HG03025 (cell line): ENCODE measurements around the gene SEMA4D.
A peak's percentile ranks its signal among the peaks of the same experiment; 100 is the strongest.
"Not testable (repeated sequence)": the region's sequence is repeated elsewhere in the genome, so short reads cannot be mapped to it uniquely, and the experiment has no call there.

ENCODE experiments used
- ATAC-seq: cut with Tn5 transposase; IDR thresholded peaks from one replicate; pipeline ENCODE4 v1.9.1; 2021; ENCODE audit warnings: mild to moderate bottlenecking, moderate library complexity; ENCODE audit not compliant: unreplicated experiment, low FRiP score

SEMA4D gene

DNA sequence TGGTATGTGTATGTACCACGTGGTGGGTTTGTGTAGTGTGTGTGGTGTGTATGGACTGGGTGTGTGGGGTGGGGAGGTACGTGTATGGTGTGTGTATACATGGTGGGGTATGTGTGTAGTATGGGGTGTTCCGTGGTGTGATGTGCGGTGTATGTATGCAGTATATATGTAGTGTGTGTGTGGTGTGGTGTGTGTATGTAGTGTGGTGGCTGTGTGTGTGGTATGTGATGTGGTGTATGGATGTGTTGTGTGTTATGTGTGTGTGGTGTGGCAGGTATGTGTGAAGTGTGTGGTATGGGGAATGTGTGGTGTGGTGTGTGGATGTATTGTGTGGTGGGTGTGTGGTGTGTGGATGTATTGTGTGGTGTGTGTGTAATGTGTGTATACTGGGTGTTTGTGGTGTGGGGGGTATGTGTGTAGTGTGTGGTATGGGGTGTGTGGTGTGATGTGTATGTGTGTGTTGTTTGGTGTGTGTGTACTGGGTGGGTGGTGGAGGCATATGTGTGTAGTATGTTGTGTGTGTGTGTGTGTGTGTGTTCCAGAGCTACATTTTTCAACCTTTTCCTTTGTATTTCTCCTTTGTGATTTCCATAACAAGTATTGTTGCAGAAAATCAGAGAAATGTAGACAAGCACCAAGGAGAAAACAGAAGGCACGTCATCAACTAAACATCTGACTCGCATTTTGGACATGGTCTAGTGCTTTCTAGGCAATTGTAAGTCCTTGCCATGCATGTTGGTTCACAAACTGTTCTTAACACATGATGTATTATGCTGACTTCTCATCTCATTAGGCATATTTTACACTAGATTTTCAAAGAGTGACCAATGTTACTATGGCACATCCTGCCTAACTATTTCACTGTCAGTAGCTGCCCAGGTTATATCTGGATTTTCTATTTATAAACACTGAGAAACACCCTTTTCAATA is 13.2 kb downstream of the SEMA4D start:
- ATAC-seq = no peak

DNA sequence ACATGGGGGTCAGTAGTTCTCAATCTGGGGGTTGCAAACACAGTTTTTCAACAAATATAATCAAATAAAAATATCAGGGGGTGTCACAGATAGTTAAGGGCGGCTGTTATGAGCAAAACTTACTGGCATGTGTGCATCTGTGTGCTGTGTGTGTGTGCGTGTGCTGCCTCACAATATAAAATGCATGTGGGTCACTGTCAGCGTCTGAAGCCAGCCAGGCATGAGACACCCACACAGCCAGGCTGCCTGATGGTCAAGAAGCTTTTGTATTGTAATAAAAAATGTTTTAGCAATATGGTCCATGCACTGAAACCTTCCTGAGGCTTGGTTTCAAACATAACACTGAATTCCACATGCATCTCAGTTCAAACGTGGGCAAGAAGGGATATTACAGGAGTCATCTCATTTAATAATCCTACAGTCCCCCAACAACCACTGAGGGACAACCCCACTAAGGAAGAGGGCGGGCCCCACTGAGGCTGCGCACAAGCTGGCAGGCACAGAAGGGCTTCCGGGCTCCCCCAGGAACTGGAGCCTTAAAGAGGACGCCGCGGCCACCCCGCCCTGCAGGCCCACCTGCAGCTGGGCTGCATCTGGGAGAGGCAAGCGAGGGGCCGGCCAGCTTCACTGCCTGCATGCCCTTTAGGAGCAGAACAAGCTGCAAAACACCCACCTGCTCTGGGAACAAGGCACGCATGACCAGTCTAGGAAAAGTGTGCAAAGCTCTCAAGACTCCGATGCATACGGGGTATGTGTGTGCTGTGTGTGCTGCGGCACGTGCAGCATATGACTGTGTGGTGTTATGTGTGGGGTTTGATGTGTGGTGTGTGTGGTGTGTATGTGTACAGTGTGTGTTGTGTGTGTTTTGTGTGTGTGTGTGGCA is 14.1 kb downstream of the SEMA4D start:
- peak; percentile 60 for ATAC-seq

- no peak for ATAC-seq
Observed at GRCh38 chr9:89482901-89483361, 15.0 kb downstream of the SEMA4D start.

DNA sequence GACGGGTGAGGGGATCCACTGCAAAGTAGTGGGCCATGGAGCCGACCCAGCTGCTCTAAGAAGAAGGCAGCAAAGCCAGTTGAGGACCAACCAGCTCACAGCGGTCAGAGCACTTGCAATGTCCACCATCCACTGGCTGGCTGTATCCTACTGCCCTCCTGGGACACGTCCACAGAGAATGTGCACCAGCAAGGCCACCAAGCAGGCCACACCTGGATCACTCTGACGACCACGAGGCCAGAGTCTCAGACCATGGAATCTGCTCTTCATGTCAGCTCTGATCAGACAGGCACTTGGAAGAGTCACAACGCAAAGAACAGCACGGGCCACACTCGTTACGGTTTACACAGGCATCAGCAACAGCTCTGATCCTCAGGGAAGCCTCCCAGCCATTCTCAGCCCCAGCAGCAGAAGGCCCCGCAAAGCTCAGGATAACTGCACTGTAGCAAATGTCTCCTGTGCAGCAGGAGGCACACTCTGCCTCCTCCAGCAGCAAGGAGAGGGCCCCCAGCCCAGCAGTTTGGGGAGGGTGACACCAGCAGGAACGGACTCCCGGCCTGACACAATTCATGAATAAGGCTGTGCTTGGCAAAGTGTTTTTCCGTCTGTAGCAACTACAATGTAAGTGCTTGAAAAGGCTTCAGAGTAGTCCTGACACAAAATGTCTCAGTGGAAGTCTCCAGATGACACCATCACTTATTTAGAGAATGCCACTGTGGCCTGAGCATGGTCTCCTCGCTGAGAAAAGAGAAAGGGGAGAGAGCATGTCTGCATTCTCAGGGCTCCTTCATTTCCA is 15.7 kb downstream of the SEMA4D start:
- ATAC-seq = no peak

DNA sequence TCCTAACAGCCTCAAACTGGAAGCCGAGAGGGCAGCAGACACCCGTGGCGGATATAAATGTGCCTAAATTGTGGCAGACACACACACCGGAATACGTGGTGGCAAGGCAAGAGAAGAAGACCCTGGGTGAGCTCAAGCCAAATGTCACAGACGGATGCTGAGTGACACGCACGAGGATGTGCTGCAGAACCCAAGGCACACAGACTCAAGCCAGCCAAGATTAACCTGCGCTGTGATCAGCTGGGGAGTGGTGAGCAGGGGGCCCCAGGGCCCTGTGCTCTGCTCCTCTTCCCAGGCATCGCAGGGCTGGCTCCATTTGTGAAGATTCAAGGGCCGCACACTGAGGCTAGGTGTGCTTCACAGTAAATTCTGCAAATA is 16.4 kb downstream of the SEMA4D start:
- ATAC-seq = no peak

GRCh38 chr9:89480825-89481537 is 16.9 kb downstream of the SEMA4D start:
- ATAC-seq = no peak

DNA sequence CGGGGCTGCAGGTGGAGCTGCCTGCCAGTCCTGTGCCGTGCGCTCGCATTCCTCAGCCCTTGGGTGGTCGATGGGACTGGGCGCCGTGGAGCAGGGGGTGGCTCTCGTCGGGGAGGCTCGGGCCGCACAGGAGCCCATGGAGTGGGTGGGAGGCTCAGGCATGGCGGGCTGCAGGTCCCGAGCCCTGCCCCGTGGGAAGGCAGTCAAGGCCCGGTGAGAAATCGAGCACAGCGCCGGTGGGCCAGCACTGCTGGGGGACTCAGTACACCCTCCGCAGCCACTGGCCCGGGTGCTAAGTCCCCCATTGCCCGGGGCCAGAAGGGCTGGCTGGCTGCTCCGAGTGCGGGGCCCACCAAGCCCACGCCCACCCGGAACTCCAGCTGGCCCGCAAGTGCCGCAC is 17.5 kb downstream of the SEMA4D start:
- ATAC-seq = not testable (repeated sequence)

- ATAC-seq = not testable (repeated sequence)
Observed at GRCh38 chr9:89479669-89480011, 18.3 kb downstream of the SEMA4D start.

- no peak for ATAC-seq
Observed at GRCh38 chr9:89478821-89479668, 18.9 kb downstream of the SEMA4D start.

GRCh38 chr9:89477811-89478630 is 19.9 kb downstream of the SEMA4D start:
- no peak for ATAC-seq

GRCh38 chr9:89477384-89477783 is 20.5 kb downstream of the SEMA4D start:
- ATAC-seq = no peak

- no peak for ATAC-seq
Observed at GRCh38 chr9:89476546-89476945, 21.4 kb downstream of the SEMA4D start.

DNA sequence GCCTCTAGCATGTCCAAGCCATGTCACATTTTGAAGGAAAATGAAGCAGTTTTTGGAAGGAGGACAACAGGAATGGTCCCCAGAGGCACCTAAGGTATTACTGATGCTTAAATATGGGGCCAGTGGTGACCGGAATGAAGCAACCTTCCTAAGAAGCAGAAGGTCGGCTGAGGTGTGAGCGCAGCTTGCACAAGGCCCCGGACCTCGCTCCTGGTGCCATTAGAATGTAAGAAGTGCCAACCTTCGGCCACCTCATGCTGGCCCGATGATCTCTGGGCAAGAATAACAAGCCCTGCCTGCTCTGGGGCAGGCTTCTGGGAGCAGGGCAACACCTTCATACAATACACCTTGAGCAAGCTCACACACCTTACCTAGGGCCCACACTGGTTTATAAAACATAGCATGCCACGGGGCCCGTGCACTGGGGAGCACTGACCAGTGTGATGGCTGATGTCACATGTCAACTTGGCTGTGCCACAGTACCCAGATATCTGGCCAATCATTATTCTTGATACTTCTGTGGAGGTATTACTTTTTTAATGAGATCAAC is 21.9 kb downstream of the SEMA4D start:
- no peak for ATAC-seq

- ATAC-seq = no peak
Observed at GRCh38 chr9:89474939-89475338, 23.0 kb downstream of the SEMA4D start.

GRCh38 chr9:89473762-89474469 is 24.0 kb downstream of the SEMA4D start:
- ATAC-seq = no peak

- ATAC-seq = not testable (repeated sequence)
Observed at GRCh38 chr9:89471796-89472320, 26.1 kb downstream of the SEMA4D start.

DNA sequence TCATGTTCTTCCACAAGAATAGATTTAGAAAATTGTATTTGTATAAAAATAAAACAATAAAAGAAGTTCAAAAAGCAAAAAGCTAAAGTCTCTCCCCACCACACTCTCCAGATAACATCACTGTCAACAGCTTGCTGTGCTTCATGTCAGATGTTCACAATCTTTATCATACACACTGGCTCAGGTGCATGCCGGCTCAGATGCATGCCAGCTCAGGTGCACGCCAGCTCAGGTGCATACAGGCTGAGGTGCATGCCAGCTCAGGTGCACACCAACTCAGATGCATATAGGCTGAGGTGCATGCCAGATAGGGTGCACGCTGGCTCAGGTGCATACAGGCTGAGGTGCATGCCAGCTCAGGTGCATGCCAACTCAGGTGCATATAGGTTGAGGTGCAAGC is 26.5 kb downstream of the SEMA4D start:
- ATAC-seq = no peak
